DMS 273 treated with DMSO at 0.1 percent for 48 hours (cell line): ENCODE measurements around the gene KCNE1.
"Not testable (repeated sequence)": the region's sequence is repeated elsewhere in the genome, so short reads cannot be mapped to it uniquely, and the experiment has no call there.

Experiments
- DNase-seq: peaks from one replicate; lab custom pipeline; 2025; lab: John Stamatoyannopoulos, UW

Gene KCNE1

GRCh38 chr21:34407294-34407693 is 104.7 kb downstream of the KCNE1 start:
- not testable (repeated sequence) for DNase-seq

- not testable (repeated sequence) for DNase-seq
Observed at GRCh38 chr21:34406676-34407075, 105.3 kb downstream of the KCNE1 start.

GRCh38 chr21:34406102-34406501 is 105.9 kb downstream of the KCNE1 start:
- DNase-seq, result not testable (repeated sequence)

- DNase-seq, result not testable (repeated sequence)
Observed at GRCh38 chr21:34405686-34406085, 106.3 kb downstream of the KCNE1 start.

GRCh38 chr21:34404742-34405141 is 107.3 kb downstream of the KCNE1 start:
- DNase-seq, result not testable (repeated sequence)

GRCh38 chr21:34400522-34400921 is 111.5 kb downstream of the KCNE1 start:
- not testable (repeated sequence) for DNase-seq
